NCI-H748 treated with DMSO at 0.1 percent for 48 hours (cell line): Measurements from ENCODE around the gene C21orf91.

Experiments
- DNase-seq: peaks from one replicate; lab custom pipeline; 2025; lab: John Stamatoyannopoulos, UW

The C21orf91 gene

DNA sequence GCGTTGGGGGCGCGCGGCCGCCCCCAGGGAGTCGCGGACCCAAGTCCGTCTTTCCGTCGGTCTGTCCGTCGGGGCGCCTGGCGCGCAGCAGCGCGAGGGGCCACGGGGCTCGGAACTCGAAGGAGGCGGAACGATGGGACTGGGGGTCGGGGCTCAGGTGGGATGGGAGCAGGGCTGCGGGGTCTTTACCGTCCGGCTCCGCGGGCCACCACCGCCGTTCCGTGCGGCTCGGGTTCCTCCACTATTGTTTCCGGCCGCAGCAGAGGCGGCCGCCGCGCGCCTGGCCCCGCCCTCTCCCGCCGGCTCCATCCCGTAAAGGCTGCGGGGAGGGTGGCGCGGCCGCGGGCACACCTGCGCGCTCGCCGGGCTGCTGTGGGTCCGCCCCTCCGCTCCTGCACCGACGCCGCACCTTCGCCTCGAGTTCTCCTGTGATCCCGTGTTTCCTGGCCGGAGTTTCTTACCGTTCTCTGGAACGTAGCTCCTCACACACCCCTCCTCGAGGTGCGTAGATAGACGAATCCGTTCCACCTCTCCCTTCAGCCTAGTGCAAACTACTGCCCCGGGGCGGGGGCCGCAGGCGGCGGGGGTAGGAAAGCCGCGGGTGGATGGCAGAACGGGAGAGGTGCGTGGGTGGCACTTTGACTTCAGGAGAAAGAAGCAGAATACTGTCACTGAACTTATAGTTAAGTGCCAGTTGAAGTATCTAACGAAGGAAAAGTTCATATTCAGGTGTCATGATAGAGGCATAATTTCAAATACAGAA lies at the start of gene C21orf91:
Gene C21orf91, minus strand, starts transcription at position 243 of the 763 bp plus-strand sequence. CDS start 1,038 bp downstream, outside the sequence.
- DNase-seq = peak; percentile 65

DNA sequence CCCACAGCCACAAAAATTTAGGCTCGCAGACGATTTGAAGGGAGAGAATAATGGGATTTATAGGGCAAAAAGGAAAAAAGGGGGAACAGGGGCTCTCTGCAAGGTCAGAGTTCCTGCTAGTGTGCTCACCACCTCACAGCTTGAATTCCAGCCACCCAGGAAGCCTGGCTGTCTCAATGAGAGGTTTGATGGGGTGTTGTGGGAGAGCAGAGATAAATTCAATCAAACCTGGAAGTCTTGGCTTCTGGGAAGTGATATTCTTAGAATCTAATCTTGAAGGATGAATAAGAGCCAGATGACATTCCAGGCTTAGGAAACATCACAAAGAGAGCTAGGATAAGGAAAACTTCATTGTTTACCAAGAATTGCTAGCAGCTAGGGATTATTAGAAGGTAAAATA lies 47.4 kb upstream of the C21orf91 start:
- no peak for DNase-seq

DNA sequence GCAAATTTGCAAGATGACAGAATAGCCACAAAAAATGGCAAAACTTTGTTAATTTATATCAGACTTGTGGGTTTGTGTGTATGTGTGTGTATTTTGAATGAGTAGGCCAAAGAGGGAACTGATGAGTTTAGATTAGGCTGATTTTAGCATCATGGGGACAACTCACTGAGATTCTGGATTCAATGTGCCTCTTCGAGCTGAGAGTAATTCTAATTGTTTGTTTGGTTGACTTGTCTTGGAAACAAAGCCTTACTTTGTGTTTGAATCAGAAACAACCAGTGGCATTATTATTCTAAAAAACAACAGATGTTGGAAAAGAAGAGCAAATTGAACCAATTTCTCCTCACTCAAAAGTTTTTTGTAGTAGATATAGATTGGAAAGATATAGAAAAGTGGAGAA lies 40.5 kb upstream of the C21orf91 start:
- DNase-seq = no peak

DNA sequence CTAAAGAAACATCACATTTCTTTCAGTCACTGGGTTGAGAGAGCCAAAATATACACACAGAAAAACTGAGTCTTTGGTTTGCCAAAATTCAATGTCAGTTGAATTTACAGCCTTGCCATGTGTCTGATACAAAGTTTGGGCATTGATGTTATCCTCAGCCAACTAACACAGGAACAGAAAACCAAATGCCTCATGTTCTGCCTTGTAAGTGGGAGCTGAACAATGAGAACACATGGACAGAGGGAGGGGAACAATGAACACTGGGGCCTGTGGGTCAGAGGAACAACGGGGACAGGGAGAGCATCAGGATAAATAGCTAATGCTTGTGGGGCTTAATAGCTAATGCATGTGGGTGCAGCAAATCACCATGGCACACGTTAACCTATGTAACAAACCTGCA lies 39.6 kb upstream of the C21orf91 start:
- no peak for DNase-seq

DNA sequence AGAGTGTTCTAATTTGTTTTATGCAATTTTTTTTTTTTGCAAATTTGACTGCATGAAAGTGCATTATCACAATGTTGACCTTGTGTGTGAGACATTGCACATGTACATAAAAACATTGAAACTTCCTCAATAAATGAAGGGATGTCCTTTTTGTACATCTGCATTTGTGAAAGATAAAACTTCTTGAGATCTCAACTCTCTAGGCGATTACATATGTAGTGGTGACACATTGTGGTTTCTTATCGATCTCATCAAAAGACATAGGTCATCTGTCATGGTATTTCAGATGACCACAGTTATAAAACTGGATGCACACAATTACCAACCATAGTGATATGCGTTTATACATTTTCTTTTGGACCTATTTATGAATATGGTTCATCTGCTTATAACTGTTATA lies 35.6 kb upstream of the C21orf91 start:
- DNase-seq = no peak

DNA sequence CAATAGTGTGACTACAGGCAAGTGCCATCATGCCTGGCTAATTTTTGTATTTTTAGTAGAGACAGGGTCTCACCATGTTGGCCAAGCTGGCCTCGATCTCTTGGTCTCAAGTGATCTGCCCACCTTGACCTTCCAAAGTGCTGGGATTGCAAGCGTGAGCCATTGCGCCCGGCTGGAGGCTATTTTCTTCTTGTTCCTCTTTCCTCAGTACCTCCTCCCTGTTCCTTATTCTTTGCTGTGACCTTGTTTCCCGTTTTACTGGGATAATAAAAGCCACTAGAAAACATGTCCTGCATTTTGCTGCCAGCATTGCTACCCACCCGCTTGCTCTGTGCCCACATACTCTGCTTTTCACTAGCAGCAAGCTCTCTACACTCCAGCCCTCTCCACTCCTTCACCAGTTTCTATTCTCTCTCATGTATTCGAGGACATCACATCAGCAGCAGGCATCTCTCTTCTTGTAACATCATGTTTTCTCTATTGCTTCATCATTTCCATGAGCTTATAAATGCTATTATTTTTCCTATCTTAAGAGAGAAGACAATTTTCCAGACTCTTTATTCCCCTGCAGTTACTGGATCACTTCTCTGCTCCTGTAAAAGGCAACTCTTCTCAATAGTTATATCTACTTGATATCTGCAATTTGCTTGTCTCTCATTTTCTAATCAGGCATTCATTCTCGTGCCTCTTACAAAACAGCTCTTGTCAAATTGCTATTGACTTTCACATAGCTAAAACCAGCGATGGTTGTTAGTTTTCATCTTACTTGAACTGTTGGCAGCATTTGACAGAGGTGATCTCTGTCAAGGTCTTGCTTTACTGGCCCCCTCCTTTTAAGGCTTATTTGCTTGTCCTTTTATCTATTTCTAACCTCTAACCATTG lies 34.5 kb upstream of the C21orf91 start:
- no peak for DNase-seq

DNA sequence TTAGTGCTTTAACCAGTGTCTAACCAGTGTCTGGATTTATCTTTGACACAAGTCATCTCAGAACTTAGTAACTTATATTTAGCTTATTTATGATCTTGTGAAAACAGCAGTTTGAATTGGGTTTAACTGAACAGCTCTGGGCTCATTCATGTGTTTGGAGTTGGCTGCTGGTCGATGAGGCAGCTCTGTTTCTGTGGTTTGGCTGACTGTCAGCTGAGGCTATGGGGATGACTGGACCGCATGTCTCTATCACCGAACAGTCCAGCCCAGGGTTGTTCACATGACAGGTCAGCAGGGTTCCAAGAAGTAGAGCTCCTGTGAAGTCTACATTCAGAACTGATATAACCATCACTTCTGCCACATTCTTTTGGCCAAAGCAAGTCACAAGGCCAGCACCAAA lies 29.1 kb upstream of the C21orf91 start:
- DNase-seq = no peak

DNA sequence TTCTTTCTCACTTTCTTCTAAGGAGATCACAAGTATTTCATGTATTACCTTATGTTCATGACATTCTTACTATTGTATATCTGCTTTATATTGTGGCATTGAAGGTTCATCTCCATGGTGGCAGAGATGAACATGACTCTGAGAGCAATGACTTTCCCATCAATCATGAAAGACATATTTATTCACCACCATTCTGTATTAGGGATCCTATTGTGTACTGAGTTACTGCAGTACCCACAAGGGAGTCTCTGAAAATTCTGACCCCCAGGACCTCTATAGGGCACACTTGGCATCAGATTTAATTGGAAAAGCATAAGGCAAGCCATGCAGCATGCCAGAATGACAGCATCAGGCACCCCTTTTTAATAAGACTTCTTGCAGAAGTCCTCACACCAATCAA lies 21.9 kb upstream of the C21orf91 start:
- no peak for DNase-seq

DNA sequence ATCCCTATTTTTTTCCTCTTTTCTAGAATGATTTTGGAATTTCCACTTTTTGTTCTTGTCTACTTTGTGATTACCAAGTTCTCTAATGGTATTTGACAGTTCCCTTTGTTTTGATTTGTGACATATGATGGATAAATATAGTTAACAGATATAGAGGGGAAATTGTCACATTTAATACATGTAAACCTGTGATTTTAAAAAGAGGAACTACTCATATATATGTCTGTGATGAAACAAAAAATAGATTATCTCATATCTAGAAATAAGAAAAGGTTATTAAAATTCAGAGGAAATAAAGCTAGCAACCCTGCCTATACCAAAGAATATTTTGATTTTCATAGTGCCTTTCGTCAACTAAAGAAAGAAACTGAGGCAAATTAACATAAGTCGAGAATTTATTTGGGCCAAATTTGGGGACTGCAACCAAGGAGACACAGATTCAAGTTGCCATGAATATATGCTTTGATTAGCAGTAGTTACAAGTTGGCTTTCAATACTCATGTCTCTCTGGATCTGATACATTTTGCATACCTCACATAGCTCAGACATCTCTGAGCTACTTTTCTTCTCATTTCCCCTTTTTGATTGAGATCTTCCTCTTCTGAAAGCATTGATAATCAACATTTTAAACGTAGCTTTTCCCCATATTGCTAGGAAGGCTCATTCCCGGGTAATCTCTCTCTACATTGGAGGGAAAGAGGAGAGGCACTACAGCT lies 15.6 kb upstream of the C21orf91 start:
- no peak for DNase-seq

DNA sequence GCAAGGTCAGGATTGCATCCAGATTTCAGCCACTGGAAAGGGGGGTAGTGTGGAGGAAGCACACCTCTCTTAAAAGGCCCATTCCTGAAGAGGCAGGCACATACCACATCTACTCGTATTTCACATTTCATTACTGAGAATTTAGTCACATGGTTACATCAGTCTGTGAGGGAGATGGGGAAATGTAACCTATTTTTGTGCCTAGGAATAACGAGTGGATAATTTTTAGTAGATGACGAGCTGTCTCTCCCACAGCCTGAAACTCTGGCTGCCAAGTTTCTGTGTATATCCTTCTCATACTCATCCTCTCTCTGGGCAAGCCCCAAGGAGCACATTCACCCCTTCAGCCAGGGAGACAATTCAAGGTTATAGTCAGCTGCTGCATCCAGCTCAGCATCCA lies 10.3 kb upstream of the C21orf91 start:
- no peak for DNase-seq

DNA sequence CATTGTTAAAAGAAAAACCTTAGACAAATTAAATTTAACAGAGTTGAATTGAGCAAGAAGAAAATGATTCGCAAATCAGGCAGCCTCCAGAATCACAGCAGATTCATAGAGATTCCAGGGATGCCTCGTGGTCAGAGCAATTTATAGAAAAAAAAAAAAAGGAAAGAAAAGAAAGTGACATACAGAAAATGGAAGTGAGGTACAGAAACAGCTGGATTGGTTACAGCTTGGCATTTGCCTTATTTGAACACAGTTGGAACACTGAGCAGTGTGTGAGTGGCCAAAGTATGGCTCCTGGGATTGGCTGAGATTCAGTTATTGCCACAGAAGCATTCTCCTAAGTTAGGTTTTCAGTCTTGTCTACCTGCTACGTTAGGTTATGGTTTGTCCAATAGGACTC lies 9.1 kb upstream of the C21orf91 start:
- no peak for DNase-seq

DNA sequence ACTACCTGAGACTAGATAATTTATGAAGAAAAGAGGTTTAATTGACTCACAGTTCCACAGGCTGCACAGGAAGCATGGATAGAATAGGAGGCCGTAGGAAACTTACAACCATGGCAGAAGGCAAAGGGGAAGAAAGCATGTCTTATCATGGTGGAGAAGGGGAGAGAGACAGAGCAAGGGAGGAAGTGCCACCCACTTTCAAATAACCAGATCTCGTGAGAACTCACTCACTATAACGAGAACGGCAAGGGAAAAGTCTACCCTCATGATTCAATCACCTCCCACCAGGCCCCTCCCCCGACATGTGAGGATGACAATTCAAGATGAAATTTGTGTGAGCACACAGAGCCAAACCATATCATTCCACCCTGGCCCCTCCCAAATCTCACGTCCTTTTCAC lies 4.7 kb upstream of the C21orf91 start:
- DNase-seq = no peak

DNA sequence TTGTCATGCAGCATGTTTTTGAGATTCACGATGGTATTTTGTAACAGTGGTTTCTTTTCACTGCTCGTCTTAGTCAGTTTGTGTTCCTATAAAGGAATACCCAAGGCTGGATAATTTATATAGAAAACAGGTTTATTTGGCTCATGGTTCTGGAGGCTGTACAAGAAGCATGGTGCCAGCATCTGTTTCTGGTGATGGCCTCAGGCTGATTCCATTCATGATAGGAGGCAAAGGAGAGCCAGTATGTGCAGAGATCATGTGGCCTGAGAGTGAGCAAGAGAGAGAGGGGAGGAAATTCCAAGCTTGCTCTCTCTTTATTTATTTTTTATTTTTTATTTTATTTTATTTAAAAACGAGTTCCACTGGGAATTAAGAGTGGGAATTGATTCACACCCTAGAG lies 2.0 kb upstream of the C21orf91 start:
- no peak for DNase-seq

DNA sequence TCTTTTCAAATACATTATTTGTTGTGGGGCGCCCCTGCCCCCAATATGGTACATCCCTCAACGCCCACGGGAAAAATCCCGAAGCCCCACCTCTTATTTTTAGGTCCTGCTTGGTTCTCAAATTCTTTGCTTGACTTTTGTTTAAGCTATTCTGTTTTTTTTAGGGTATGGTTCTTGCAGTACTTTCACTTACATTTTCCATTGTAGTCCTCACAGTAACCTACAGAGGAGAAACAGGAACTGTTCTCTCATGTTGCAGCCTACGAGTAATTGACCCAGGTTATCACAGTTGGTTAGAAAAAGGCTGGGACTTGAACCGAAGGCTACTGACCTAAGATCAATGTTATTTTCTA lies 697 bp upstream of the C21orf91 start:
- DNase-seq = peak; percentile 41

DNA sequence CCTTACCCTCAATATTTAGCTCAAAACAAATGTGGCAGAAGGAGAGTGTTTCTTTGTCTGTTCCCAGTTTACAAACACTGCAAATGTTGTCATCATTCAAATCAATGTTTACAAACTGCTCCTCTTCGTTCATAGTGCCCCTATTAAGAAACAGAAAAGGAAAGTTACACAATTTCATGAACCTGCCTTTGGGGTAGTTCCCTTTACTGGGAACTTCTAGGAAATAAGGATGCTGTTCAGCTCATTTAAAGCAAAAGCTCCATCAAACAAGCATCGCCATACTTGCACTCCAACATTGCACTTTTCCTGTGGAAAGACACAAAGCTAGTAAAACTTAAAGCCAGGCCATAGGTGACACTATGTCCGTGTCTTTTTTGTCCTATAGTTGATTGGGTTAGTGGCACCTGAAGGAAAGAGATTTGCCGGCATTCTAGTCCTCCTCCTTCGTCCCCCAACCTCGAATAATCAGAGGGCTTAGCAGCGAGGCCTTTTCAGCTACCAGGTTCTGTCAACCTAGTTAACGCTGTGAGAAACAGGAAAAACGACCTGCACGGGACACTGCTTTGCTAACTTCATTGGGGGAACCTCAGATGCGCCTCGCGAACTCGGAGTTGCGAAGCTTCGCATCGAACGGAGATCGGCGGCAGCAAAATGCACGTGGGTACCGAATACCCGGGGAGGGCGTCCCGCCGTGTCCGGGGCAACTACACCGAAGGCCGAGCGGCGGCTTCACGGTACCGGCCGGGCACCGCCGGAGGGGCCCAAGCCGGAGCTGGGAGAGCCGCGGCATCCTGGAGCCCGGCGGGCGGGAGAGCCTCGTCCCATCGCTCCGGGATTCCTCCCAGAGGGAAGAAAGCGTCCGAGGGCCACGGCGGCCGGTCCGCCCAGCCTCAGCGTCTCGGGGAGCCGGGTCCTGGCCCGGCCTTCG lies 706 bp downstream of the C21orf91 start:
- DNase-seq = peak; percentile 16

DNA sequence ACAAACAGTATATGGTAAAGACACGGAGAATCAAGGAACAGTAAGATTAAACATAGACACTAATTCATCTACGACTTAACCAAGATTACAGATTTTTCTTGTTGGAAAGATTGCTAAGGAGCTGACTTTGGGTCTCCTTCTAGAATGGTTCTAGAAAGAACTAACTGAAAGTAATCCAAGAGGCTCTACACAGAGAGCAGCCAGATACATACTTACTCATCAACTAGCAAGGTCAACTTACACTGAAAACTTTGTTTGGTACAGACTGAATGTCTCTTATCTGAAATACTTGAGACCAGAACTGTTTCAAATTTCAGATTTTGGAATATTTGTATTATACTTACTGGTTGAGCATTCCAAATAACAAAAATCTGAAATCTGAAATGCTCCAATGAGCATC lies 5.8 kb downstream of the C21orf91 start:
- no peak for DNase-seq

DNA sequence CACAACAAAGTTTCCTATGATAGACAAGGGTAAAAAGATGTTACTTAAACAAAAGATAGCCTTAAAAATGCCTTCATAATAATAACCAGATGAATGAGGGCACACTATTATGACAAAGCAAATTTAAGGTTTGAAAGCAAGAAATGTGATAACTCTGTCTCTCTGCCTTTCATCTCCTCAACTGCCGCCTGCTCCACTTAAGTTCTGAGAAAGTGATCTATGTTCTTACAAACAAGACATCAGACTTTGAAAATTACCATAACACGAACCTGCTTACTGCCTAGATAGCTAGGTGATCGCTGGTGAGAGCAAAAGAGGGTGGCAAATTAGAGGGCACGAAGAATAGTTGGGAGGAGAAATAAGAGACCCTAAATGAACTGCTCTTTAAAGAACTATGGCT lies 13.2 kb downstream of the C21orf91 start:
- DNase-seq = no peak

DNA sequence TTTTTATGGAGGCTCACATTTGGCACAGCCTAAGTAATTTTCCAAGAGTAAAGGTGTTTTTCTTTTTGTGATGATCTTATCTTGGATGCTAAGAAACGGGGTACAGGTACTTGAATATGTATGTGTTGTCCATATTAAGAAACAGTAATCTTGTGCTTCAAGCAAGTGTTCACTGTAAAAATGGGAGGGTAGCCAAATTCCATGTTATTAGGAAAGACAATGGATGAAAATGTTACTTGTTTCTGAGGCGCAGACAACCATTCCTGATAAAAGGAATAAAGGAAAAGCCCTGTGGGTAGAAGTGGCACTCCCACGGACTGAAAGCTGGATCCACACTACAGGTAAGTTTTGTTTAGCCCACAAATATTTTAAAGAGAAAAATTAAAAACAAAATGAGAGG lies 15.6 kb downstream of the C21orf91 start:
- no peak for DNase-seq

DNA sequence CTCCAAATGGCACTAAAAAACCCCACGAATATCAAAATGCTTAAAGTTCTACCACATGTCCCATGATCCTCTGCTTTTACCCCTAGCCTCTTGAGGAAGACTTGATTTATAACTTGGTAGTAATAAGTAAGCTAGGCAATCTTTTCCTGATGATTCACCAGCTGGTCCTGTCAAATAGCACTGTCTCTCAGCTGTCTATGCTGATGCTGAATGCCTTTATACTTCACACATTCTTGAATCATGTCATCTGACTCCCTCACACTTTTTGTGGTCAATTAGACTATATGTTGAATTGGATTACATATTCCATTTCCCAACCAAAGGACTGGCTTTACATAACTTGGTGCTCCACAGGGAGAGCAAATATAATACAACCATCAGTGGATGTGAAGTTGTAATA lies 16.6 kb downstream of the C21orf91 start:
- no peak for DNase-seq

DNA sequence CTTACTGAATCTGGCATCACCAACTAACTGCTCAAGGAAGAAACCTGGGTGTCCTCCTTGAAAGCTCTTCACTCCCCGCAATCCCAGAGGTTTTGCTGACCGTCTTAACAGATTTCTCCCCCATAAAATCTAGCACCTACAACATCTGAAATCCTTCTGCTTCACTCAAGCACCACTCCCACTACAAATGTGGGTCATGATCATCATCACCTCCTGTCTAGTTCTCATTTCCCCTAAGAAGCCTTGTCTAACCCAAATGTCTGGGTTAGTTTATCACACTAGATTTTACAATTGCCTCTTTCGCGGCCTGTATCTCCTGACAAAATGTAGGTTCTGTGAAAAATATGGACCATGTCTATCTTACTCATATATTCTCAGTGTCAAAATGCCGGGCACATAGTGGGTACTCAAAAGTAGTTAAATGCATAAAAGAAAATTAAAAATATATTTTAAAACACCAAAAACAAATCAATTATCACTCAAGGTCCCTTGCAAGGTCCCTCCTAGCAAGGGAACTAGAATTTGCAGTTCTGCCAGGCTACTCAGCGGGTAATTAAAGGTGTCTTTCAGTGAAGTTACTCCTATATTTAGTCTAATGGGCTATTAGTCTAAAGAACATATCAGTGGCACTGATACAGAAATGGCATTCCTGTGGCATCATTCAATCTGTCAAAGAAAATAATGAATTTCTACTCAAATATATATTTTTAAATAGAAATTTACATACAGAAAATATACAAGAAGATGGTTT lies 19.6 kb downstream of the C21orf91 start:
- no peak for DNase-seq

DNA sequence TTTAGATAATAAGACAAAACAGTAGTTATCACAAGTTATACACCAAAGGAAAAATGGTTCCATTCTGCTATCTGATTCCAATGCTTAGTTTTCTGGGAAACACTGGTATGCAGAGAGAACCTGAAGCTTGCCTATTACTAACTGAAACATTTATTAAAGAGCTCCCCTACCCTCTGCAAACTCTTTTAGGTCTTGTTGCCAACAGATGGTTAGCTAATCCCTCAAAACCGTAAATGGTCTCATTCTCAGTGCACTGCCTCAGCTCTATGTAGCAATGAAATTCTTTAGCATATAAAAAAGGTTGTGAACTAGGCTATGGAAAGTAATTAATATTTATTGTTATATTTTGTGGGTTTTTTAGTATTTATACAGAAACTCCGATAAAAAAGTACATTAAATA lies 20.4 kb downstream of the C21orf91 start:
- DNase-seq = no peak
